ENCODE measurements around the gene RHNO1.

- no peak for TF ChIP-seq CTCF (IDR thresholded peaks at IDR 0.05)
- TF ChIP-seq POLR2A (IDR thresholded peaks at IDR 0.05), result no peak
Observed at GRCh38 chr12:2833810-2834209, 43.2 kb upstream of the RHNO1 start.

Measured in prostate gland (tissue), 2 donors.